GM18951 (cell line): Measurements from ENCODE around the gene DDX19B.

Experiments used
- POLR2A ChIP-seq: IDR thresholded peaks from 4 replicates; pipeline ENCODE4 v1.6.1; 2011; ENCODE audit warnings: mild to moderate bottlenecking; ENCODE audit not compliant: insufficient read length, insufficient read depth; ENCODE audit errors: extremely low read depth
- in situ Hi-C: fragments of 300-500 bp; cut with MboI; formaldehyde crosslinking; loops from one replicate; pipeline ENCODE4 v1.12.0; 2022; ENCODE audit warnings: low sequenced_read_pairs, mixed read lengths, inconsistent platforms; ENCODE audit not compliant: unreplicated experiment

Gene DDX19B

GRCh38 chr16:70383421-70383960, 84.5 kb downstream of the DDX19B start:
- in situ Hi-C loops, result no loop called here
- TF ChIP-seq POLR2A, result no peak
